ENCODE data around the gene GNPDA1.

Gene GNPDA1

DNA sequence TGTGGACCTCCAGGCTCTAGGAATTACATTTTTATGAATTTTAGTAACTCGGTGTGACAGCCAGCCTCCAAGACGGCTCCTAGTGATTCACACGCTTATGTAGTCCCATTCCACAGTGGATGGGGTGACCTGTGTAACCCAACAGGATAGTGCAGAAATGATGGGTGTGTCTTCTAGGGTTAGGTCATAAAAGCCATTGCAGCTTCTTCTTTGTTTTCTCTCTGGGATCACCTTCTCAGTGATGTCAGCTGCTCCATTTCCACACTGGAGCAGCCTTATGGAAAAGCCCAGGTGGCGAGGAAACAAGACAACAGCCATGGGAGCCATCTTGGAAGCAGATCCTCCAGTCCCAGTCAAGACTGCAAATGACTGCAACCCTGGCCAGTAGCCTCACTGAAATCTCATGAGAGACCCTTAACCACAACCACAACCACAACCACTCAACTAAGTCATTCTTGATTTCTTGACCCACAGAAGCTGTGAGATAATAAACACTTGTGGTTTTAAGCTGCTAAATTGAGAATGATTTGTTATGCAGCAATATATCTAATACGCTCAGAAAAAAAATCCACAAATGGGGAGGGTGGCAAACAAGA lies 5.1 kb upstream of the GNPDA1 start:
- TF ChIP-seq TAF1 (IDR thresholded peaks at IDR 0.05; ENCODE audit: borderline replicate concordance, low read depth, low read length) (no peak), POLR2AphosphoS5 (IDR thresholded peaks at IDR 0.05; ENCODE audit: low read depth, low read length) (no peak), POLR2A (IDR thresholded peaks at IDR 0.05; ENCODE audit: low read depth, low read length) (no peak)
- DNase-seq (ENCODE audit: insufficient read length) (no peak), FAIRE-seq (no peak)

GRCh38 chr5:142016556-142016955 lies 3.7 kb upstream of the GNPDA1 start:
- FAIRE-seq = no peak
- TF ChIP-seq TAF1 (IDR thresholded peaks at IDR 0.05; ENCODE audit: borderline replicate concordance, low read depth, low read length) (no peak), POLR2AphosphoS5 (IDR thresholded peaks at IDR 0.05; ENCODE audit: low read depth, low read length) (no peak), POLR2A (IDR thresholded peaks at IDR 0.05; ENCODE audit: low read depth, low read length) (no peak)
- DNase-seq (ENCODE audit: insufficient read length) = no peak

DNA sequence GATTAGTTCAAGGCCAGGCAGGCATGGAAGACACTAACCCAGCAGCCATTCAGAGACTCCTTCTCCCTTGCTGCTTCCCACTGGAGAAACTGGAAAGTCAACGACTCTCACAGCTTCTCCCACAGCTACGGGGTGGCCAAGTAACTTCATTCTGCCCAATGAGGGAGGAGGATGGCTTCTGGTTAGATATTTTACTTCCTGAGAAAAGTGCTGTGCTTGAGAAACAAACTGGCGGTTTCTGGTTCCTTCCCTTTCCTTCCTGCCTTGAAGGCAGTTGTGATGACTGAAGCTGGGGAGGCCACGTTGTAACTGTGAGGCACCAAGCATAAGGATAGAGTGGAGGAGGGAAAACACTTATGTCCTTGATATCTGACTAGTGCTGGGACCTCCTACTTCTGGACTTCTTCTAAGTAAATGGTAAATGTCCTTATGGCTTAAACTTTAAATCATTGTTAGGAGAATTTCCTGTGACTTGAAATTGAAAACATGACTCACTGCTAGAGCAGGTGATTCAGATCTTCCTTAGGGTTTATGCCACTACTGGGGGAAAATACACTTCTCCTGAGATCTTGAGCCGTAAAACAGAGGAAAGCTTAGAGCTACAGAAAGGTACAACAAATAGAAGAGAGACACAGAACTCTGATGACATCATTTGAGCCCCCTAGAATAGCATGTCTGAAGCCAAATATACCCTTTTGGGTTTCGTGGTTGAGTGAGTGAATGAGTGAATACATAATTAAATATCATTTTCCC lies 3.1 kb upstream of the GNPDA1 start:
- no peak for FAIRE-seq
- DNase-seq (ENCODE audit: insufficient read length) = no peak
- no peak for TF ChIP-seq TAF1 (IDR thresholded peaks at IDR 0.05; ENCODE audit: borderline replicate concordance, low read depth, low read length)
- no peak for TF ChIP-seq POLR2AphosphoS5 (IDR thresholded peaks at IDR 0.05; ENCODE audit: low read depth, low read length)
- TF ChIP-seq POLR2A (IDR thresholded peaks at IDR 0.05; ENCODE audit: low read depth, low read length) = no peak

GRCh38 chr5:142014911-142015584 lies 2.2 kb upstream of the GNPDA1 start:
- FAIRE-seq = no peak
- DNase-seq (ENCODE audit: insufficient read length) = no peak
- TF ChIP-seq POLR2AphosphoS5 (IDR thresholded peaks at IDR 0.05; ENCODE audit: low read depth, low read length) (no peak), TAF1 (IDR thresholded peaks at IDR 0.05; ENCODE audit: borderline replicate concordance, low read depth, low read length) (no peak), POLR2A (IDR thresholded peaks at IDR 0.05; ENCODE audit: low read depth, low read length) (no peak)

DNA sequence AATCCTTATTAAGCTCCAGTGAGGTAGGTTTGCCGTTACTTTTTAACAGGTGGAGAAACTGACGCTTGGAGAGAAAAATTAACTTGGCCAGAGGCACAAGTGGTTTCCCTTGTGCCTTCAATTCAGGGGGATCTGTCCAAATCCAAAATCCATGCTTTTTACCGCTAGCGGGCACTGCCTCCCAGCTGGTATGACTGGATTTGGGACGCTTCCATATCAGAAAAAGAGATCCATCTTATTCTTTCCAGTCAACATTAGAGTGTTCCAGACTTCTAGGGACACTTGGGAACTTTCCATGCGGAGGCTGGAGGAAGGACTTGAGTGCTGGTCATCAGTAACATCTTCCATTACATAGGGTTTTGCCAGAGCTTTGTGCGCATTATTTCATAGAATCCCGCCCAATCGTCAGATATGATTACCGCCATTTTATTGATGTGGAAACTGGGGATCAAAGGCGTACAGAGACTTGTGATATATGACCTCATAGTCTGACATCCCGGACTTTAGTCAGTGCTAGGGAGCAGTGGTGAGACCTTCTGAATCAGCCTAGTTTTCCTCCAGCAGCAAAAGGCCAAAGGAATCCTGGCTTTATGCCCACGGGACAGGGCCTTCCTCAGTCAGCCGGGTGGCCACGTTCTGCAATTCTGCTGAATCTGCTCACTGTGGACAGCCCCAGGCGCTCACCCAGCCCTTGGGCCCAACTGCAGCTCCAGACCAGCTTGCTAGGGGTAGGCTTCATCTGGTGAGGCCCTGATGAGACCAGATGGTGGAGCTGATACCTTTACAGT lies 1.1 kb upstream of the GNPDA1 start:
- DNase-seq (ENCODE audit: insufficient read length) = no peak
- FAIRE-seq = no peak
- TF ChIP-seq POLR2A (IDR thresholded peaks at IDR 0.05; ENCODE audit: low read depth, low read length) (no peak), POLR2AphosphoS5 (IDR thresholded peaks at IDR 0.05; ENCODE audit: low read depth, low read length) (no peak), TAF1 (IDR thresholded peaks at IDR 0.05; ENCODE audit: borderline replicate concordance, low read depth, low read length) (no peak)

GRCh38 chr5:142012186-142012785 lies 541 bp downstream of the GNPDA1 start:
- no peak for TF ChIP-seq POLR2AphosphoS5 (IDR thresholded peaks at IDR 0.05; ENCODE audit: low read depth, low read length)
- TF ChIP-seq POLR2A (IDR thresholded peaks at IDR 0.05; ENCODE audit: low read depth, low read length) = no peak
- TF ChIP-seq TAF1 (IDR thresholded peaks at IDR 0.05; ENCODE audit: borderline replicate concordance, low read depth, low read length) = no peak
- DNase-seq (ENCODE audit: insufficient read length) (no peak), FAIRE-seq (no peak)

DNA sequence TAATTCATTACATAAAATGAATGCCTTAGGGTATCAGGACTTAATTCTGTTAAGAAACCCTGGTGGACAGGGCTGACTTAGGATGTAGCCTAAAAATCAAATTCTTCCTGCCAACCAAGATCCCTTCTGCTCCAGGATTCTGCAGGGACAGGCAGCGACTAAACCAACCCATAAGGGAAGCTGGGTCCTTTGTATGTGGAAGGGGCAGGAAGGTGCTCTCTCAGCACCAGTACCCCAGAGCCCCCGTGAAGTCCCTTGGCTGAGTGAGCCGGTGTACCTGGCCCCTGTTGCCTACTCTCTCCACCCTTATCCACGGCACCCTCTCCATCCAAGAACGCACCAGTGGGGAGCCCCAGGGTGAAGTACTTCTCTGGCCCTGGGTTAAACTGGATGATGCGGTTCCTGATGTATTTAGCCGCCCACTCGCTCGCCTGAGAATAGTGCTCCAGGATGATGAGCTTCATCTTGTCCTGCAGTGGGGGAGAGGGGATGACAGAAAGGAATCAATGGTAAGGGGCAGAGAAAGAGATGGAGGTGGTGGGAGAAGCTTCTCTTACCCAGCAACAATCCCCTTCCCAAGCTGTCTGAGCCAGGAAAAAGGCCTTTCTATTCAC lies 1.1 kb downstream of the GNPDA1 start:
- FAIRE-seq = no peak

DNA sequence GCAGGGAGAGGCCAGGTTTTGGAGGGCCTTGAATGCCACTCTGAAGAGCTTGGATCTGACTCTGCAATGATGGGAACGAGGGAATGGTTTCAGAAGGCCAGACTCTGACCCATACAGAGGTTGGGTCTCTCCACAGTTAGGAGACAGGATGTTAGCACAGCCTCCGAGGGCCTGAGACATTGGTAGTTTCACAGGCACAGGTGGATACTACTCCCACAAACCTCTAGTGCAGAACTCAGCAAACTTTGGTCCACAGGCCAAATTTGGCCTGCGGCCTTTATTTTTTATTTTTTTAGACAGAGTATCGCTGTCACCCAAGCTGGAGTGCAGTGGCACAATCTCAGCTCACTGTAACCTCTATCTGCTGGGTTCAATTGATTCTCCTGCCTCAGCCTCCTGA lies 2.9 kb downstream of the GNPDA1 start:
- FAIRE-seq = no peak
- no peak for DNase-seq (ENCODE audit: insufficient read length)
- TF ChIP-seq TAF1 (IDR thresholded peaks at IDR 0.05; ENCODE audit: borderline replicate concordance, low read depth, low read length) (no peak), POLR2A (IDR thresholded peaks at IDR 0.05; ENCODE audit: low read depth, low read length) (no peak), POLR2AphosphoS5 (IDR thresholded peaks at IDR 0.05; ENCODE audit: low read depth, low read length) (no peak)

More for the DNA sequence above, 1.1 kb downstream of the GNPDA1 start:
- TF ChIP-seq POLR2A (IDR thresholded peaks at IDR 0.05; ENCODE audit: low read depth, low read length) = no peak
- TF ChIP-seq POLR2AphosphoS5 (IDR thresholded peaks at IDR 0.05; ENCODE audit: low read depth, low read length) = no peak
- TF ChIP-seq TAF1 (IDR thresholded peaks at IDR 0.05; ENCODE audit: borderline replicate concordance, low read depth, low read length) = no peak
- no peak for DNase-seq (ENCODE audit: insufficient read length)

GRCh38 chr5:142008813-142009212 lies 4.0 kb downstream of the GNPDA1 start:
- FAIRE-seq = no peak
- TF ChIP-seq TAF1 (IDR thresholded peaks at IDR 0.05; ENCODE audit: borderline replicate concordance, low read depth, low read length) (no peak), POLR2A (IDR thresholded peaks at IDR 0.05; ENCODE audit: low read depth, low read length) (no peak), POLR2AphosphoS5 (IDR thresholded peaks at IDR 0.05; ENCODE audit: low read depth, low read length) (no peak)

DNA sequence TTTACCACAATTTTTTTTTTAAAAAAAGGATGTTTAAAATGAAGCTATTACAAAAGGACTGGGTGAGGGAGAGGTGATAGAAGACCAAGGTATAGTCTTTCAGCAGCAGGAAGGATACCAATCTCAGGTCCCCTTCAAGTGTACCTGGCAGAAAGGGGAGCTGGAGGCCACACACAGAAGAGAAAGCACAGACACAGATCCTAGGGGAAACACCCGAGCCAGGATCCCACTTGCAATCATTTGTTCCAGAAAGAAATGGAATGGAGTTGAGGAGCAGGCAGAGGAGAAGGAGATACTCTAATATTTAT lies 5.6 kb downstream of the GNPDA1 start:
- FAIRE-seq (no peak), DNase-seq (ENCODE audit: insufficient read length) (no peak)
- TF ChIP-seq TAF1 (IDR thresholded peaks at IDR 0.05; ENCODE audit: borderline replicate concordance, low read depth, low read length) = no peak
- TF ChIP-seq POLR2A (IDR thresholded peaks at IDR 0.05; ENCODE audit: low read depth, low read length) = no peak
- TF ChIP-seq POLR2AphosphoS5 (IDR thresholded peaks at IDR 0.05; ENCODE audit: low read depth, low read length) = no peak

More at GRCh38 chr5:142008813-142009212, 4.0 kb downstream of the GNPDA1 start:
- DNase-seq (ENCODE audit: insufficient read length) = no peak
